HG03378 (cell line): Measurements from ENCODE around the gene MSH4.
"Not testable (repeated sequence)": the region's sequence is repeated elsewhere in the genome, so short reads cannot be mapped to it uniquely, and the experiment has no call there.

Source experiments
- ATAC-seq: cut with Tn5 transposase; IDR thresholded peaks from one replicate; pipeline ENCODE4 v1.9.1; 2021; ENCODE audit warnings: mild to moderate bottlenecking, moderate library complexity; ENCODE audit not compliant: unreplicated experiment

Gene MSH4

DNA sequence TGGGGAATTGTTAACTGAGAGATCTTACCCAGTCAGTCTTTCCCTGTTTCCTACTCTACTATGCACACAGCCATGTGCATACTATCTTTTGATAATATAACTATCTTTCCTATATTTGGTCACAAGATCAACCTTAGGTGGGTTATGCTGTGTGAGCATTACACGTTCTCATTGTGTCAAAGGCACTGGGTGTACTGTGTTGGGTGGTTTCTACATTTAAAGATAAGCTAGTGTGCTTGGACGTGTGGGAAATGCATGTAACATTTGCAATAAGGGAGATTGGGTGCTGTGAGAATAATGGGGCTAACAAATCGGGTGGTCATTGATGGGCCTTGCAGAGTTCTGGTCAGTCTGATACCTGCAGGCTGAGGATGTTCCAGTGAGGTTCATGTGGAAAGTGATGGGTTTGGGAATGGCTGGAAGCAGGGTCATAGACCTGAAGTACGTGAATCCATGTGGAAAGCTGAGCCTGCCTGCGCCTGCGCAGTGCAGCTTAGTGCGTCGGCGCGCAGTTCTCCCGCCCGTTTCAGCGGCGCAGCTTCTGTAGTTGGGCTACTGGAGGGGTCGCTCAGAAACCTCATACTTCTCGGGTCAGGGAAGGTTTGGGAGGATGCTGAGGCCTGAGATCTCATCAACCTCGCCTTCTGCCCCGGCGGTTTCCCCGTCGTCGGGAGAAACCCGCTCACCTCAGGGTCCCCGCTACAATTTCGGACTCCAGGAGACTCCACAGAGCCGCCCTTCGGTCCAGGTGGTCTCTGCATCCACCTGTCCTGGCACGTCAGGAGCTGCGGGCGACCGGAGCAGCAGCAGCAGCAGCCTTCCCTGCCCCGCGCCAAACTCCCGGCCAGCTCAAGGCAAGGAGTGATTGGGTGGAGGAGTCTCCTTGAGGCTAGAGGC, at the start of gene MSH4:
MSH4 (plus strand) TSS at position 507 of the 897 bp plus-strand sequence; CDS start at position 611, 104 bp downstream.
- peak; percentile 36 for ATAC-seq

DNA sequence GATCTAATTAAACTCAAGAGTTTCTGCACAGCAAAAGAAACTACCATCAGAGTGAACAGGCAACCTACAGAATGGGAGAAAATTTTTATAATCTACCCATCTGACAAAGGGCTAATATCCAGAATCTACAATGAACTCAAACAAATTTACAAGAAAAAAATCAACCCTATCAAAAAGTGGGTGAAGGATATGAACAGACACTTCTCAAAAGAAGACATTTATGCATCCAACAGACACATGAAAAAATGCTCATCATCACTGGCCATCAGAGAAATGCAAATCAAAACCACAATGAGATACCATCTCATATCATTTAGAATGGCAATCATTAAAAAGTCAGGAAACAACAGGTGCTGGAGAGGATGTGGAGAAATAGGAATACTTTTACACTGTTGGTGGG, 39.5 kb upstream of the MSH4 start:
- ATAC-seq: not testable (repeated sequence)

DNA sequence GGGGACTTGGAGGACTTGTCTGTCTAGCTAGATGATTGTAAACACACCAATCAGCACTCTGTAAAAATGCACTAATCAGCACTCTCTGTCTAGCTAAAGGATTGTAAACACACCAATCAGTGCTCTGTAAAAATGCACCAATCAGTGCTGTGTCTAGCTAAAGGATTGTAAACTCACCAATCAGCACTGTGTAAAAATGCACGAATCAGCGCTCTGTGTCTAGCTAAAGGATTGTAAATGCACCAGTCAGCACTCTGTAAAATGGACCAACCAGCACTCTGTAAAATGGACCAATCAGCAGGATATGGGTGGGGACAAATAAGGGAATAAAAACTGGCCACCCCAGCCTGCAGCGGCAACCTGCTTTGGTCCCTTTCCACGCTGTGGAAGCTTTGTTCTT, 38.1 kb upstream of the MSH4 start:
- ATAC-seq: not testable (repeated sequence)

DNA sequence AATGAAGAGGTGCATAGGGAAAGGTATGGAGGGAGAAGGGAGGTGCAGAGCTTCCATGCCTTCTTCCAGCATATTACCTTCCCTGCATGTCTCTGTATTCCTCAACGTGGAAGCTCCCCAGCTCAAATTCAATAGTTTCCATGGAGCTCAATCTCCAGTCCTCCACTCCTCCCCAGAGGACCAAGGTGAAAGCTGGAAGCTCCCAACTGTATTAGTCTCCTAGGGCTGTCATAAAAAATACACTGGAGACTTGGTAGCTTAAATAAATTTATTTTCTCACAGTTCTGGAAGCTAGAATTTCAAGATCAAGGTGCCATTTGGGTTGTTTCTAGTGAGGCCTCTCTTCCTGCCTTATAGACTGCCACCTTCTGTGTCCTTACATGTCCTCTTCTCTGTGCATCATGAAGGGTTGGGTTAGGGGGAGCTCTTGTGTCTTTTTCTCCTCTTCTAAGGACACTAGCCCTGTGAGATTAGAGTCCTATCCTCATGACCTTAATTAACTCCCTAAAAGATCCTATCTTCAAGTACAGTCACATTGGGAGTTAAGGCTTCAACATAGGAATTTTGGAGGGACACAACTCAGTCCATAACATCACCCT, 32.5 kb upstream of the MSH4 start:
- no peak for ATAC-seq

DNA sequence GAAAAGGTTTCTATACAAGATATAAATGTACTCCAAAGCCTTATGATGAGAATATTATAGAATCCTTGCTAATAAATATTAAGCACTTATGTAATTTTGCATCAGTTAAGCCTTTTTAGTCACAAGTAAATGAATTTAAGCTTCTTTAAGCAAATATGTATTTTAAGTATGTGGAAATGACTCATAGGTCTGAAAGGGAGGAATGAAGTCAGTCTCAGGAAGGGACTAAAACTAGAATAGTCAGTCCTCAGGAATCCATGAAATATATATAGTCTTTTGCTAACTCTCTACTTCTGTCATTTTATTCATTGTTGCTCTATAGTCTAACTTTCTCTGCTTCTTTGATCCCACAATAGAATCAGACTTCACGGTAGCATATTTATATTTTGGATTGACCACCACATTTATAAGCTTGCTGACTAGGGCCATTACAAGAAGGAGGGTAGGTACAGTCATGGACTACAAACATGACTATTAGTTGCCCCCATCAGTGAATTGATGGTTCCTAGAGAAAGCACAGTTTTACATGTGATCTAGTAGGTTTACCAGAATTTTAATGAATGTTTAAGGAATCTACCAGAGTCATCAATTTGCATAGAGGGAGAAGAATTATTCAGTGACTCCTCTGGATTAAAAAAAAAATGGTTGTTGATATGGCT, 30.9 kb upstream of the MSH4 start:
- no peak for ATAC-seq

DNA sequence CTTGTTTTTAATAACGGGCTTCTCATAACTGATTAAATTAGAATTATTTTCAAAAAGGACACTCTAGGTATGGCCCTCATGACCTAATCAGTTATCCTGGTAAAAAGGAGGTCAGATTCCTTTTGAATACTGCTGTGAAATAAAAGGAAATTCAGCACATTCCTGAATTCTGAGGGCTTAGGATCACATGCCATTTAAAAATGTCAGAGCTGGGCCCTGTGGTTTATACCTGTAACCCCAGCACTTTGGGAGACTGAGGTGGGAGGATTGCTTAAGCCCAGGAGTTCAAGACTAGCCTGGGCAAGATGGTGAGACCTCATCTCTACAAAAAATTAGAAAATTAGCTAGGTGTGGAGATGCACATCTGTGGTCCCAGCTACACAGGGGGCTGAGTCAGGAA, 28.7 kb upstream of the MSH4 start:
- ATAC-seq: no peak

DNA sequence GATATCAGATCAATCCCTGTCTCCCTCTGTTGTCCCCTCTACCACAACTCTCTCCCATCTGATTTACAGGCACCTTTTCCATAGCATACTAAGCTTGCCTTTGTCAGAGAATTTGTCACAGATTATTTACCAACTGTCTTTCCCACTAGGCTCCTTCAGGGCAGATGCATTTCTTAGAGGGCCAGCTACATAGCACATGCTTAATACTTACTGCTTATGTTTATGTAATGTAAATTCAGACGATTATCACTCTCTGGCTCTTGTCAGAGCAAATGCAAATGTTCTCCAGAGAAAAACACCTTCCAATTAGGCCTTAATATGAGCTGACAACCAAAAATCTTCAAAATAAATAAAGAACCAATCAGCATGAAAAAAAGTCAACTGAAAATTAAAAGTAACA, 25.9 kb upstream of the MSH4 start:
- no peak for ATAC-seq

DNA sequence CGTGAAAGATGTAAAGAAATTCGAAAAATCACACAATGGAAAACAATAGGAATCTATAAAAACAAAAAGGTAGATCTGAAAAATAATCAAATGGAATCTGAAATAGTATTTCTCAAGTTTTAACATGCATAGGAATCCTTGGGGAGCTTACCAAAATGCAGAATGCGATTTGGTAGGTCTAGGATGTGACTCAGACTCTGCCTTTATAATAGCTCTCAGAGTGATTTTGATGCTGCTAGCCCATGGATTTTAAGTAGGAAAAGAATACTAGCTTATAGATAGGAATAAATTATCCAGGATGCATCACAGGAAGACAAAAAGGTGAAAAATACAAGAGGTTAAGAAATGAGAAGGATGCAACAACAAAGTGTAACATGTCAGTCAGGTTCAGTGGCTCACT, 24.7 kb upstream of the MSH4 start:
- no peak for ATAC-seq

DNA sequence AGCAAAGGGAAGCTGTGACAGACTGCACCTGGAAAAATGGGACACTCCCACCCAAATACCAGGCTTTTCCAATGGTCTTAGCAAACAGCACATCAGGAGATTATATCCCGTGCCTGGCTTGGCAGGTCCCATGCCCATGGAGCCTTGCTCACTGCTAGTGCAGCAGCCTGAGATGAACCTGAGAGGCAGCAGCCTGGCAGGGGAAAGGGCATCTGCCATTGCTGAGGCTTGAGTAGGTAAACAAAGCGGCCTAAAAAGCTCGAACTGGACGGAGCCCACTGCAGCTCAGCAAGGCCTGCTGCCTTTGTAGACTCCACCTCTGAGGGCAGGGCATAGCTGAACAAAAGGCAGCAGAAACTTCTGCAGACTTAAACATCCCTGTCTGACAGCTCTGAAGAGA, 18.9 kb upstream of the MSH4 start:
- ATAC-seq: not testable (repeated sequence)

DNA sequence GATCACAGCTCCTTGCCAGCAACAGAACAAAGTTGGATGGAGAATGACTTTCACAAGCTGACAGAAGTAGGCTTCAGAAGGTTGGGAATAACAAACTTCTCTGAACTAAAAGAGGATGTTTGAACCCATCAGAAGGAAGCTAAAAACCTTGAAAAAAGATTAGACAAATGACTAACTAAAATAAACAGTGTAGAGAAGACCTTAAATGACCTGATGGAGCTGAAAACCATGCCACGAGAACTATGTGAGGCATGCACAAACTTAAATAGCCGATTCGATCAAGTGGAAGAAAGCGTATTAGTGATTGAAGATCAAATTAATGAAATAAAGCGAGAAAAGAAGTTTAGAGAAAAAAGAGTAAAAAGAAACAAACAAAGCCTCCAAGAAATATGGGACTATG, 18.0 kb upstream of the MSH4 start:
- not testable (repeated sequence) for ATAC-seq

DNA sequence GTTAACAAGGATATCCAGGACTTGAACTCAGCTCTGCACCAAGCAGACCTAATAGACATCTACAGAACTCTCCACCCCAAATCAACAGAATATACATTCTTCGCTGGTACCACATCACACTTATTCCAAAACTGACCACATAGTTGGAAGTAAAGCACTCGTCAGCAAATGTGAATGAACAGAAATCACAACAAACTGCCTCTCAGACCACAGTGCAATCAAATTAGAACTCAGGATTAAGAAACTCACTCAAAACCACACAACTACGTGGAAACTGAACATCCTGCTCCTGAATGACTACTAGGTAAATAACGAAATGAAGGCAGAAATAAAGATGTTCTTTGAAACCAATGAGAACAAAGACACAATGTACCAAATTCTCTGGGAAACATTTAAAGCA, 16.5 kb upstream of the MSH4 start:
- not testable (repeated sequence) for ATAC-seq

DNA sequence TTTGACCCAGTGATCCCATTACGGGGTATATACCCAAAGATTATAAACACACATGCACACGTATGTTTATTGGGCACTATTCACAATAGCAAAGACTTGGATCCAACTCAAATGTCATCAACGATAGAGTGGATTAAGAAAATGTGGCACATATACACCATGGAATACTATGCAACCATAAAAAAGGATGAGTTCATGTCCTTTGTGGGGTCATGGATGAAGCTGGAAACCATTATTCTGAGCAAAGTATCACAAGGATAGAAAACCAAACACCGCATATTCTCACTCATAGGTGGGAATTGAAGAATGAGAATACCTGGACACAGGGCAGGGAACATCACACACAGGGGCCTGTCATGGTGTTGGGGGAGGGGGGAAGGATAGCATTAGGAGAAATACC, 12.8 kb upstream of the MSH4 start:
- ATAC-seq: not testable (repeated sequence)

DNA sequence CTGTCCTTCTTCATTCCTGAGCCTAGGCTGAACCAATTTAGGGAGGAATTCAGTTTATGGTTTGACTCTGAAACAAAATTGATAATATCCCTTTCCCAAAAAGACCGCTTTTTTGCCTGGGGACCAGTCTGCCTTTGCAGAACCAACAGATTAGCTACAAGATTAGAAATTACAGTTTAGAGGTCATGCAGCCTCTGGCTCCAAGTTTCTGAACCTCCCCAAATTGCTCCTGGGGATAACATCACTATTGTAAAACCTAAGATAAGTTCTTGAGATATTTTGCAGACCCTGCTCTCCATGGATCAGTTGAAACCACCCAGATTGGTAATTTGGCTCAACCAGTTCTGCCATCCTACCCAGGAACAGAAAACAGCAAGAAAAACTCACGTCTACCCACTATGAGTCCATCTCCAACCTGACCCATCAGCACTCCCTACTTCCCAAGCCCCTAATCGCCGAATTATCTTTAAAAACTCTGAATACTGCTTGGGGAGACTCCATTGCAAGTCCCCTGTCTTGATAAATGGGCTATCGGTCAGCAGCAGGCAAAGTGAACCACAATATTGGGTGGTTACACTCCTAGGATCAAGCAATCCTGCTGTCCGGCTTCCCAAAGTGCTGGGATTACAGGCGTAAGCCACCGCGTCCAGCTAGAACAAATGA, 11.2 kb upstream of the MSH4 start:
- ATAC-seq: peak; percentile 20

DNA sequence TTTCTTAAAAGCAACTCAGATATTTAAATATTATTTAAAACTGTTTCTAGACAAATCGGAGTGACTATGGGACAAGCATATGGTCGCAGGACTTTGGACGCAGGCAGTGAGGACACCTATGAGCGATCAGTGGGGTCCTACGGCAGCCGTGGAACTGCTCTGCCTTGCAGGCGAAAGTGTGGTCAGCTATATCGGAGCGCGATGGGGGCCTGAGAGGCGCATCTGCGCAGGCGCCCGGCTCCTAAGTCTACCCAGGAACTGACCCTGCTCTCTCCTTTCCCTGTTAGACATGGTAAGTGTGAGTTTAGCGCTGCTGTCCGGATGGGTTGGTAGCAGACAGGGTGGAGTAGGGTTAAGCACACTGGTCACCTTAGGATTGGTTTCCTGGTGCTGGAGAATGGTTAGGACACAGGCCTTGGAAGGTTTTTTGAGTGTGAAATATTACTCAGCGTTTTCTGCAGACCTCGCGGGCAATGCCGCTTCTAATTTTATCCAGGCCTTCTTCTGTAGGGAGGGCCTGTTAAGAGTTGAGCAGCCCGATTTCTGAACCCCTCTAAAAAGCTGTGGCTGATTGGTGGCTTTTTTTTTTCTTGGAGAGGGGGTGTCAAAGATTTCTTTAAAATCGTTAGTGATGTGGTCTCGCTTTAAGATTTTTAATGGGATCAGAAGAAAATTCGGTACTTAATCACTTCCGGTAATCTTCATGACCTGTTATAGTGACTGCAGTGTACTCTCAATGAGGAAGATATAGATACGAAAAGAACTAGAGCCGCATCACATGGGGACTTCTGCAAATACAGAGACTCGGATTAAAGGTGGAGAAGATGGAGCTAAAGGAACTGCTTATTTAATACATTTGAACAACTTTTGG, 10.5 kb upstream of the MSH4 start, which contains the start of gene RABGGTB:
RABGGTB (plus strand) TSS at position 274 of the 871 bp plus-strand sequence; CDS start at position 290, 16 bp downstream.
- ATAC-seq: peak; percentile 65

DNA sequence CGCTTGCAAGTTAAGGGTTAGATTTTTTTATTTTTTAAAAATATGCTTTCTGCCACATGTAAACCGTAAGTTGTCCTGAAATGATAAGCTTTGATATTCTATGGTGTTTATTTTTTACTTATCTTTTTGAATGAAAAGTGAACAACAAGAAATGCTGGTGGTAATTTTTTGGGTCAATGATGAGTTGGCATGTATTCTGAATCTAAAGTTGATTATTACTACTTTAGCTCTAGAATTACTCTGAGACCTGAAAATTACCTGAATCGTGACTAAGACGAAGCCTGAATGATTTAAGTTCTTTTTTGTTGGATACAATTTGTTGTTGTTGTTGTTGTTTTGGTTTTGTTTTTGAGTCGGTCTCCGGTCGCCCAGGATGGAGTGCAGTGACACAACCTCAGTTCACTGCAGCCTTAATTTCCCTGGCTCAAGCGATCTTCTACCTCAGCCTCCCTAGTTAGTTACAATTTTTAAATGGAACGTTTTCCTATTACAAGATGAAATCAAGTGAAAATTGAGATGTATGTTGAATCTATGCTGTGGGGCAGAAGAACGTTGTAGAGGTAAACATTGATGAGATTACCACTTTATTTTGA, 9.7 kb upstream of the MSH4 start:
- no peak for ATAC-seq

DNA sequence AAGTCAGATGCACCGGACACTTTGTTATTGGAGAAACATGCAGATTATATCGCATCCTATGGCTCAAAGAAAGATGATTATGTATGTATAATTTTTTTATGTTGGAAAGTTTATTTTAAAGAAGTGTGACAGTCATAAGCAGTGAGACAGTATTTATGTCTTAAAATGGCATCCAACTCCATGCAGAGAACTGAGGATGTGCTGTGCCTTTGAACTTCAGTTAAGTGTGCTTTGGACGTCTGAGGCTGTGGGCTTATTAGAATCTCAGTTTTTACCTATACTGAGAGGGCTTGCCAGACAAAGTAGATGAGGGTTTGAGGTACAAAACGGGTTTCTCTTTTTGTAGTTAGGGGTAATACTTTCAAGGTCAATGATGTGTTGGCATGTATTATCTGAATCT, 9.2 kb upstream of the MSH4 start:
- no peak for ATAC-seq

DNA sequence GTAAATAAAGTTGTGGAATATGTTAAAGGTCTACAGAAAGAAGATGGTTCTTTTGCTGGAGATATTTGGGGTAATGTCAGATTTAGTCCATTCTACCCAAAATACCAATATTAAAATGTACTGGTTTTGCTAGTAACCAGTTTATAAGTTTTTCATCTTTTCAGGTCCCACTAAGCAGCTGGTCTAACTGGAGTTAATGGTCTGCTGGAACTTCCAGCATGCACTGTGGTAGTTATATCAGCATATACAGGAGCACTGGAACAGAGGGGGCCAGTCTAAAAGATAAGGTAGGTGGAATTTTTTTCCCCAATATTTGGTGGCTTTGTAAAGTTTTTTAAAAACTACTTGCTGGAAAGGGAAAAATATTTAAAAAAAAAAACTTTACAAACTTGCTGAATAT, 6.7 kb upstream of the MSH4 start:
- no peak for ATAC-seq

DNA sequence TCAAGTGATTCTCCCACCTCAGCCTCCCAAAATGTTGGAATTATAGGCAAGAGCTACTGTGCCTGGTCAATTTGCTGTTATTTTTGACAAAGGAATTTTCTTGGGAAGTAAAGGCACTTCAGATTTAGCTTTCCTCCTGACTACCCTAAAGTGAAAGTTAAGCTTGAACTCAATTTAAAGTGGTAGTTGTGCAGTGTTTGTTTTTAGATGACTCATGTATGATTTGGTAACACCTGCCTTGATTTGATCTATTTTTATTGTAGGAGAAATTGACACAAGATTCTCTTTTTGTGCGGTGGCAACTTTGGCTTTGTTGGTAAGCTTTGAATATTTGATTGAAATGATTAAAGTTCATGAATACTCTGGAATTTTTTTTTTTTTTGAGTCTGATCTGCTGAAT, 5.7 kb upstream of the MSH4 start:
- no peak for ATAC-seq

DNA sequence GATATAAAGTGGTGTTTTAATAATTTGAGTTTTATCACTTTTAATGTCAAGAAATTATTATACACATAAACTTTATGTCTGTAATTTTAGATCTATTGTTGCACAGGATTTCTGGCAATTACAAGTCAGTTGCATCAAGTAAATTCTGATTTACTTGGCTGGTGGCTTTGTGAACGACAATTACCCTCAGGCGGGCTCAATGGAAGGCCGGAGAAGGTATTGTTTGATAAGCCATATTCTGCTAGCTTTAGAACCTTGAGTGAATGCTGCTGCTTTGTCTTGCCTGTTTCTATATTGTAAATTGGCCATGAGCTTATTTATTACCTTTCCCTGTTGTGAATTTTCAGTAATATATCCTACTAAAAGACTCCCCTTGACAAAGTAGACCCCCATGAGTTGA, 4.6 kb upstream of the MSH4 start:
- no peak for ATAC-seq

DNA sequence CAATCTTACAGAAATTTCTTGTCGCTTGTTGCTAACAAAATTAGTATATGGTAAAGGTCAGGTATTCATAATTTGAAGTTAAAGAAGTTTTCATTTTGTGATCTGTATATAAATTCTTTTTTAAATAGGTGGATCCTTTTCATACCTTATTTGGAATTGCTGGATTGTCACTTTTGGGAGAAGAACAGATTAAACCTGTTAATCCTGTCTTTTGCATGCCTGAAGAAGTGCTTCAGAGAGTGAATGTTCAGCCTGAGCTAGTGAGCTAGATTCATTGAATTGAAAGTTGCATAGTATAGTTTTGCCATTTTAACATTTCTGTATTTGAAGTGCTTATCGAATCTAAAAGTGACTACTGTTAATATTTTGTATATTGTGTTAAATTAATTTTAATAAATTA, 2.3 kb upstream of the MSH4 start:
- no peak for ATAC-seq
